ENCODE results near the gene SLAIN2. TPM values are rescaled to one million over a fixed set of nuclear protein-coding genes. Genes with fewer than 3 reads are reported as not detected.

Gene SLAIN2
- total and polyA plus RNA-seq, 7 donors = 25.6 to 167 (median 95.9) TPM

- no peak for TF ChIP-seq POLR2A (IDR thresholded peaks at IDR 0.05)
- no peak for TF ChIP-seq POLR2AphosphoS5 (IDR thresholded peaks at IDR 0.05)
- TF ChIP-seq EP300 (IDR thresholded peaks at IDR 0.05) = no peak
- TF ChIP-seq, protein P1, sequence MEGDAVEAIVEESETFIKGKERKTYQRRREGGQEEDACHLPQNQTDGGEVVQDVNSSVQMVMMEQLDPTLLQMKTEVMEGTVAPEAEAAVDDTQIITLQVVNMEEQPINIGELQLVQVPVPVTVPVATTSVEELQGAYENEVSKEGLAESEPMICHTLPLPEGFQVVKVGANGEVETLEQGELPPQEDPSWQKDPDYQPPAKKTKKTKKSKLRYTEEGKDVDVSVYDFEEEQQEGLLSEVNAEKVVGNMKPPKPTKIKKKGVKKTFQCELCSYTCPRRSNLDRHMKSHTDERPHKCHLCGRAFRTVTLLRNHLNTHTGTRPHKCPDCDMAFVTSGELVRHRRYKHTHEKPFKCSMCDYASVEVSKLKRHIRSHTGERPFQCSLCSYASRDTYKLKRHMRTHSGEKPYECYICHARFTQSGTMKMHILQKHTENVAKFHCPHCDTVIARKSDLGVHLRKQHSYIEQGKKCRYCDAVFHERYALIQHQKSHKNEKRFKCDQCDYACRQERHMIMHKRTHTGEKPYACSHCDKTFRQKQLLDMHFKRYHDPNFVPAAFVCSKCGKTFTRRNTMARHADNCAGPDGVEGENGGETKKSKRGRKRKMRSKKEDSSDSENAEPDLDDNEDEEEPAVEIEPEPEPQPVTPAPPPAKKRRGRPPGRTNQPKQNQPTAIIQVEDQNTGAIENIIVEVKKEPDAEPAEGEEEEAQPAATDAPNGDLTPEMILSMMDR (IDR thresholded peaks at IDR 0.05) = no peak
- Histone ChIP-seq H3K27ac (no peak overlapping the region), H3K36me3 (peaks cover 0 to 20% (median 0%) of the 10 kb centered on the region in 4 donors), H3K4me1 (no peaks in the 10 kb centered on the region), H3K9me3 (no peaks in the 10 kb centered on the region), H3K27me3 (no peaks in the 10 kb centered on the region), H3K4me3 (no peak overlapping the region)
- no peak for DNase-seq
- 0 to 47% methylated on average over 1 of the region's 1 CpG for WGBS, 2 donors
- intact Hi-C loops (cut with DNase I) = no loop called here
Observed at GRCh38 chr4:48429709-48430474, 88.6 kb downstream of the SLAIN2 start.

DNA sequence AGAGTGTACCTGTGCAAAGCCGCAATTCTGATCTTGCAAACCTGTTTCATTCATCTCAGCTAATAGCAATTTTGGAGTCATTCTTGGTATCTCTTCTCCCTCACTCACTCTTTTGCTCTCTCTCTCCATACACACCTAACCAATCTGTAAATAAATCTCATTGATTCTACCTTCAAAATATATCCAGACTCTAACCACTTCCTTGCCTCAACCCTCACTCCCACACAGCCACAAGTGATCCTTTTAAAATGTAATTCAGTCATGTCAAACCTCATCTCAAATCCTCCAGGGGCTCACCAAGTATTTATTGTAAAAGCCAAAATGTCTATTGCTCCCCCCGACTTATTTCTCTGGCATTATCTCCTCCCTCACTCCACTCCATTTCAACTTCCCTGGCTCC is 90.1 kb downstream of the SLAIN2 start:
- 78 to 83% methylated on average over 2 of the region's 2 CpGs for WGBS, 2 donors
- no peak for TF ChIP-seq EP300 (IDR thresholded peaks at IDR 0.05)
- no peak for TF ChIP-seq POLR2A (IDR thresholded peaks at IDR 0.05)
- TF ChIP-seq POLR2AphosphoS5 (IDR thresholded peaks at IDR 0.05) = no peak
- TF ChIP-seq, protein P1 (IDR thresholded peaks at IDR 0.05) = no peak
- intact Hi-C loops (cut with DNase I) = no loop called here
- Histone ChIP-seq H3K9me3 (no peaks in the 10 kb centered on the region), H3K27me3 (no peaks in the 10 kb centered on the region), H3K27ac (no peak overlapping the region), H3K36me3 (peaks cover 0 to 18% (median 0%) of the 10 kb centered on the region in 4 donors), H3K4me3 (no peak overlapping the region), H3K4me1 (no peaks in the 10 kb centered on the region)
- no peak for DNase-seq

GRCh38 chr4:48432017-48432416 is 90.7 kb downstream of the SLAIN2 start:
- H3K27ac ChIP-seq = no peak overlapping the region
- TF ChIP-seq POLR2AphosphoS5 (IDR thresholded peaks at IDR 0.05) = no peak
- TF ChIP-seq, protein P1 (IDR thresholded peaks at IDR 0.05) = no peak
- no peak for TF ChIP-seq EP300 (IDR thresholded peaks at IDR 0.05)
- no peak for TF ChIP-seq POLR2A (IDR thresholded peaks at IDR 0.05)
- no peaks in the 10 kb centered on the region for H3K27me3 ChIP-seq
- 66 to 75% methylated on average over 4 of the region's 4 CpGs for WGBS, 2 donors
- H3K9me3 ChIP-seq = no peaks in the 10 kb centered on the region
- H3K4me3 ChIP-seq = no peak overlapping the region
- DNase-seq = no peak
- H3K4me1 ChIP-seq = no peaks in the 10 kb centered on the region
- peaks cover 0 to 12% (median 0%) of the 10 kb centered on the region in 4 donors for H3K36me3 ChIP-seq
- intact Hi-C loops (cut with DNase I) = no loop called here

DNA sequence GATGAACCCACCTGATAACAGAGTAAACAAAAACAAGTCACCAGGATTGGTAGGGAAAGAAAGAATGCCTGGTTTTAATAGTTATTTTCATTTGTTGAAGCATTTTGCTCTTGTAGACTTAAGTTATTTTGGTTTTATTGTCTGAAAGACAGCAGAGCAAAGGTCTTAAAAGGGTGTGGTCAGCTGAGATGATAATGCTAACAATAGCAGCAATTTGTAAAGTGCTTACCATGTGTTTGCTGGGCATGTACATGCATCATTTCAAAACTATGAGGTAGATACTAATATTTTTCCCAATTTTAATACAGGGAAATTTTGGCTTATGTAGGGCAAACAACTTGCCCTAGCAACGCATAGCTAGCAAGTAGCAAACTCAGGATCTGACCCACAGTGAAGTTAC is 95.0 kb downstream of the SLAIN2 start:
- 56 to 82% methylated on average over 1 of the region's 1 CpG for WGBS, 2 donors
- no peak overlapping the region for H3K27ac ChIP-seq
- no peaks in the 10 kb centered on the region for H3K9me3 ChIP-seq
- no peak overlapping the region for H3K4me3 ChIP-seq
- intact Hi-C loops (cut with DNase I) = no loop called here
- TF ChIP-seq POLR2A (IDR thresholded peaks at IDR 0.05) (no peak), EP300 (IDR thresholded peaks at IDR 0.05) (no peak), POLR2AphosphoS5 (IDR thresholded peaks at IDR 0.05) (no peak)
- TF ChIP-seq, protein P1 (IDR thresholded peaks at IDR 0.05) = no peak
- H3K36me3 ChIP-seq = no peaks in the 10 kb centered on the region
- DNase-seq = no peak
- H3K27me3 ChIP-seq = no peaks in the 10 kb centered on the region
- H3K4me1 ChIP-seq = no peaks in the 10 kb centered on the region
